Effector memory CD8-positive, alpha-beta T cell (primary cell): ENCODE results near the gene CFAP299.
A peak's percentile ranks its signal among the peaks of the same experiment; 100 is the strongest.

ENCODE experiments used
- ATAC-seq: fragments of 150-1000 bp; cut with Tn5 transposase; replicated peaks from 2 replicates; pipeline ENCODE4 v1.10.0; 2021; ENCODE audit warnings: mild to moderate bottlenecking, moderate library complexity
- DNase-seq, 3 experiments: peaks; one replicate each; pipeline ENCODE4 v3.0.0; 2021
- H3K27ac Mint-ChIP-seq, 2 donors: one replicate each; pipeline ENCODE4 v1.8.0; 2022; ENCODE audit warnings: mild to moderate bottlenecking in 2 of 2, mixed read lengths in 2 of 2, moderate library complexity in 2 of 2
- H3K27me3 Mint-ChIP-seq, 2 donors: one replicate each; pipeline ENCODE4 v1.8.0; 2022; ENCODE audit warnings: mixed read lengths in 2 of 2
- H3K36me3 Mint-ChIP-seq: one replicate; pipeline ENCODE4 v1.8.0; 2022; ENCODE audit warnings: mild to moderate bottlenecking, moderate library complexity, mixed read lengths; ENCODE audit not compliant: insufficient read depth
- H3K4me1 Mint-ChIP-seq, 2 donors: one replicate each; pipeline ENCODE4 v1.8.0; 2022; ENCODE audit warnings: low read depth in 2 of 2, mixed read lengths in 2 of 2
- H3K4me3 Mint-ChIP-seq, 2 donors: one replicate each; pipeline ENCODE4 v1.8.0; 2022; ENCODE audit warnings: mild to moderate bottlenecking in 2 of 2, mixed read lengths in 2 of 2, moderate library complexity in 2 of 2
- H3K9me3 Mint-ChIP-seq, 2 donors: one replicate each; pipeline ENCODE4 v1.8.0; 2022; ENCODE audit warnings: mixed read lengths in 2 of 2

The CFAP299 gene

DNA sequence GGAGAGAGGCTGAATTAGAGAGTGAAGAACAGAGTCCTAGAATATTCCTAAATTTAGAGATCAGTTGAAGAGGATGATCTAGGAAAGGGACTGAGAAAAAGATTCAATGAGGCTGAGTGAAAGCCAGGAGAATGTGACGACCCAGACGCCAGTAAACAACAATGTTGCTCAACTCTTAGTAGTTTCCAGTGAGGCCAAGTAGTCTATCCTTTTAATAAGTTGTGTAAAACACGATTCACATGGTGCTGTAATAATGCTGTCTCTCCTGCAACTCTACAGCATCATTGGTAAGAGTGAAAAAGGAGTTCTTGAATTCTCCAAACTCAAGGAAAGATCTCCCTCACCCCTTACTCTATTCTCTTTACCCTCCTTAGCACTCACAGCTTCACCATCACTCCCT, 140.3 kb downstream of the CFAP299 start:
- H3K27me3 Mint-ChIP-seq: no peaks in the 10 kb centered on the region
- DNase-seq: no peak
- H3K4me1 Mint-ChIP-seq: peaks cover 0 to 5% of the 10 kb centered on the region in 2 donors
- H3K9me3 Mint-ChIP-seq: peaks cover 0 to 1% of the 10 kb centered on the region in 2 donors
- no peak for ATAC-seq
- H3K27ac Mint-ChIP-seq: no peak overlapping the region
- no peaks in the 10 kb centered on the region for H3K36me3 Mint-ChIP-seq
- H3K4me3 Mint-ChIP-seq: no peak overlapping the region

DNA sequence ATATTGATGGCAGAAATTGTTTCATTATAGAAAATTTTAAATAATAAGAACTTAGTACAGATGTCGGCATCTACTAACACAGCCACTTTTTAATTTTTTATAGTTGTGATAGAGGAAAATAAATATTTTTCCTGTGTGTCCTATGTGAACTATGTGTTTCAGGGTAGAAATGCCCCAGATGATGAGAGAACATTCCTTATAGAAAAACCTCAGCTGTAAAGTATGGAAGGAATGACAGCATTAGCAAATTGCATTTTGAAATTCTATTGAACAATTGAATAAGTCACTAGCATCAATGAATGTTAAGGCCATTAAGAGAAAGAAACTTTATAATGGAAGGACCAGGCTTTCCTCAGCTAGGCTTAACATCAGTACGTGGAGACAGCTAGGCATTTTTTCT, 149.2 kb downstream of the CFAP299 start:
- no peak for ATAC-seq
- H3K36me3 Mint-ChIP-seq: no peaks in the 10 kb centered on the region
- DNase-seq: no peak
- H3K27me3 Mint-ChIP-seq: no peaks in the 10 kb centered on the region
- no peak overlapping the region for H3K4me3 Mint-ChIP-seq
- H3K4me1 Mint-ChIP-seq: no peaks in the 10 kb centered on the region
- H3K9me3 Mint-ChIP-seq: no peaks in the 10 kb centered on the region
- no peak overlapping the region for H3K27ac Mint-ChIP-seq

DNA sequence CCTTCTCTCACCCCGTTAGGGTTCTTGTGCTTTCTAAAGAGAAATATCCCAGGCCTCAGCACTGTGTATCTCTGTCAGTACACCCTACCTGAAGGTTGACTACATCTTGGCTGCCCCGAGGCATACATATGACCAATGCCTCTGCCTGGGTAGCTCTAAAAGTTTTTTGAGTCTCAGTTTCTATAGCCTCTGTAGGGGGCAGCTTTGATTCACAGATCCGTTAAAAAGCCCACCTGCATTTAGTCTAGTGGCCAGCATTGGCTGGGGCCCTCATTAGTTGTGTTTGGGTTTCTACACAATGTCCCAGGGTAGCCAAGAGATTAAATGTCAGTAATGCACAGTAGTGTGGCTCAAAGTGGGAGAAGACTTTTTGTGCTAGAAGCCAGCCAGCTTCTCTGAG, 151.1 kb downstream of the CFAP299 start:
- Mint-ChIP-seq H3K27me3 (no peaks in the 10 kb centered on the region), H3K27ac (no peak overlapping the region), H3K36me3 (no peaks in the 10 kb centered on the region), H3K4me3 (no peak overlapping the region), H3K9me3 (no peaks in the 10 kb centered on the region), H3K4me1 (no peaks in the 10 kb centered on the region)
- ATAC-seq (no peak), DNase-seq (no peak)

DNA sequence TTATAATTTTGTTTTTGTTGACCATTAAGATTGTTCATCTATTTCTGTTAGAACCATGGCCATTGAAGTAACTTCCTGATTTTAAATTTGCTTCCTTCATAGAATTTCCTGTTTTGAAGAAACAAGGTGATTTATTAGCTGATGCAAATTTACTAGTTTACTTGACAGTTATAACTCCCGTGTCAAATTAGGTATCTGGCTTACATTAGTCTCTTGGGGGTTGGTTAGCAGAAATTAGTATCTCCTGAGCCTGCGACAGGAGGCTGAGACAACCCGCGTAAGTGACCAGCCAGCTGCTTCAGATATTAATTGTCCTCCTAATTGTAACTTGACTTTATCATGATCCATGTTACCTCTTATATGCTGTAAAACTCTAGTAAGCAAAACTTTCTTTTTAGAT, 154.3 kb downstream of the CFAP299 start:
- no peaks in the 10 kb centered on the region for H3K27me3 Mint-ChIP-seq
- peaks cover 20 to 25% of the 10 kb centered on the region in 2 donors for H3K4me1 Mint-ChIP-seq
- DNase-seq: no peak
- peaks cover 3 to 12% of the 10 kb centered on the region in 2 donors for H3K9me3 Mint-ChIP-seq
- H3K27ac Mint-ChIP-seq: peak overlapping the region in 1 of 2 donors; percentile 10
- no peaks in the 10 kb centered on the region for H3K36me3 Mint-ChIP-seq
- H3K4me3 Mint-ChIP-seq: no peak overlapping the region
- ATAC-seq: no peak

DNA sequence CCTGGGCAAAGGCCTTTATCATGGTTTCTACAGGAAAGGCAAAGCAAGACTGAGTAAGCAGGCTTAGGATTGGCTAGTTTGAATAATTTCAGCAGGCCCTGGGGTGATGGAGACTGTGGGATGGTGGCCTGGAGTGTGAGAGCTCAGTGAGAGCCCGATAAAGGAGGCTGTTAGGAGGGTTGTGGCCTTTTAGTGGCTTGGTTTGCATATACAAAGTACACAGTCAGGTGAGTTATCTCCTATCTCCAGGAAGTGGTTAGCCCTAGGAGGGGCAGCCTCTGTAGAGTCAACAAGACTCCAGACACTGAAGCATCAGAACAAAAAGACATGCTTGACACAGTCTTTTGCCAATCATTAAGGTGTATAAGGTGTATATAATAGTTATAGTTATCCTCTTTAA, 157.2 kb downstream of the CFAP299 start:
- Mint-ChIP-seq H3K27me3 (no peaks in the 10 kb centered on the region), H3K27ac (peak overlapping the region; percentile 59 to 86), H3K4me1 (peaks cover 24 to 33% of the 10 kb centered on the region in 2 donors), H3K36me3 (no peaks in the 10 kb centered on the region), H3K4me3 (peak overlapping the region; percentile 60 to 63), H3K9me3 (peaks cover 7 to 20% of the 10 kb centered on the region in 2 donors)
- ATAC-seq (peak; percentile 99), DNase-seq (peak; percentile 39 to 46 (median 43))

DNA sequence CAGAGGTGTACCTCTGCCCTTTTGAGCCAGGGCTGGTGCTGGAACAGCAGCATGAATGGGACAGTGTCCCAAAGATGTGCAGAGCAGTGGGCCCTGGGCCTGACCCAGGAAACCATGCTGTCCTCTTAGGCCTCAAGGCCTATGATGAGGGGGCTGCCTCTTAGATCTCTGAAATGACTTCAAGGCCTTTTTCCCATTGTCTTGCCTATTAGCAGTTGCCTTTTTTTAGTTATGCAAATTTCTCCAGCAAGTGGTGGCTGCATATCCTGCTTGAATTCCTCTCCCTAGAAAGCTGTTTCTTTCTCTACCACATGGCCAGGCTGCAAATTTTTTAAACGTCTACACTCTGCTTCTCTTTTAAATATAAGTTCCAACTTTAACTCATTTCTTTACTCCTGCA, 160.3 kb downstream of the CFAP299 start:
- H3K27me3 Mint-ChIP-seq: no peaks in the 10 kb centered on the region
- H3K36me3 Mint-ChIP-seq: no peaks in the 10 kb centered on the region
- H3K9me3 Mint-ChIP-seq: peaks cover 7 to 20% of the 10 kb centered on the region in 2 donors
- ATAC-seq (no peak), DNase-seq (no peak)
- peaks cover 32 to 49% of the 10 kb centered on the region in 2 donors for H3K4me1 Mint-ChIP-seq
- H3K27ac Mint-ChIP-seq: no peak overlapping the region
- no peak overlapping the region for H3K4me3 Mint-ChIP-seq

DNA sequence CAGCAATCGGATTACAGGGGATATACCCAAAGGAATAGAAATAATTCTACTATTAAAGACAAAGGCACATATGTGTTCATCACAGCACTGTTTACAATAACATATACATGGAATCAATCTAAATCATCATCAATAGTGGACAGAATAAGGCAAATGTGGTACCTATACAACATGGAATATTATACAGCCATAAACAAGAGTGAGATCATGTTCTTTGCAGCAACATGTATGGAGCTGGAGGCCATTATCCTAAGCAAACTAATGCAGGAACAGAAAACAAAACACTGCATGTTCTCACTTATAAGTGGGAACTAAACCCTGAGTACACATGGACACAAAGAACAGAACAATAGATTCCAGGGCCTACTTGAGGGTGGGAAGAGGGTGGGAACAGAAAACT, 163.2 kb downstream of the CFAP299 start:
- Mint-ChIP-seq H3K4me1 (peaks cover 19 to 38% of the 10 kb centered on the region in 2 donors), H3K27me3 (no peaks in the 10 kb centered on the region), H3K27ac (no peak overlapping the region), H3K9me3 (peaks cover 3 to 15% of the 10 kb centered on the region in 2 donors), H3K4me3 (no peak overlapping the region), H3K36me3 (no peaks in the 10 kb centered on the region)
- no peak for DNase-seq
- no peak for ATAC-seq

DNA sequence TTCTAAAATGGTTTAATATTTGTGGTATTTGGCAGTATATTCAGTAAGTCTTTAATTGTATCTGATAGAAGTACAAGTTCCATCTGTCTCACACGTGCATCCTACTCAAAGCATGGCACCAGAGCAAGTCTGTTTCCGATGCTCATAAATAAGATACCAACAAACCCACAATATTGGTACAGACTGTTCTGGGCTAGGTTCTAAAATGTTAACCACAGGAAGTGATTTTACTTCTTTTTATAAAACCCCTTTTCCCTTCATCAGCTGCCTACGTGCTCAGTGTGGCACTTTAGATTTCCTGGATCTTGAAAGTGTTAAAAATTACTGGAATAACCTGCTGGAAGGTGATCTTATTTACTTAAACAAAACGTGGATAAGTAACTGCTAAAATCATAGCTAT, 165.1 kb downstream of the CFAP299 start:
- Mint-ChIP-seq H3K4me3 (peak overlapping the region; percentile 31 to 44), H3K4me1 (peaks cover 13 to 31% of the 10 kb centered on the region in 2 donors), H3K27ac (peak overlapping the region; percentile 64 to 82), H3K36me3 (no peaks in the 10 kb centered on the region), H3K27me3 (no peaks in the 10 kb centered on the region), H3K9me3 (peaks cover 3 to 8% of the 10 kb centered on the region in 2 donors)
- ATAC-seq (peak; percentile 100), DNase-seq (peak; percentile 3 to 8 (median 8))

DNA sequence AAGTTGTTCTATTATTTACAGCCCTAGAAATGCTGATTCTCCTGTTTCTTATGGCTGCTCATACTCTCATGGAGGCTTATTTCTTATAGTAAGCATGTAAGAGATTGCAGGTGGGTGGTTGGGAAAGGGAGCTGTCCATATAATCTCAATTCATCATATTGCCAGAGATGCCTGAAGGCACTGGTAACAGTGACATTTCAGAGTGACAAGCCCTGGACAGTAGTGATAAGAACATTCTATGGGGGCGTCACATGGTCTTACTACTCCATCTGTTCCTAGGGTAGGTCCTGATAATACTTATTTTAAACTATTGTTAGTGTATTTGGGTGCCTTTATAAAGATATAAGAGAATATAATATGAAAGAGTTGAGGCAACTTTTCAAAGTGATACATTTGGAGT, 171.5 kb downstream of the CFAP299 start:
- Mint-ChIP-seq H3K4me1 (peaks cover 6 to 11% of the 10 kb centered on the region in 2 donors), H3K36me3 (no peaks in the 10 kb centered on the region), H3K9me3 (no peaks in the 10 kb centered on the region), H3K27me3 (no peaks in the 10 kb centered on the region), H3K4me3 (no peak overlapping the region), H3K27ac (no peak overlapping the region)
- DNase-seq: no peak
- ATAC-seq: no peak

DNA sequence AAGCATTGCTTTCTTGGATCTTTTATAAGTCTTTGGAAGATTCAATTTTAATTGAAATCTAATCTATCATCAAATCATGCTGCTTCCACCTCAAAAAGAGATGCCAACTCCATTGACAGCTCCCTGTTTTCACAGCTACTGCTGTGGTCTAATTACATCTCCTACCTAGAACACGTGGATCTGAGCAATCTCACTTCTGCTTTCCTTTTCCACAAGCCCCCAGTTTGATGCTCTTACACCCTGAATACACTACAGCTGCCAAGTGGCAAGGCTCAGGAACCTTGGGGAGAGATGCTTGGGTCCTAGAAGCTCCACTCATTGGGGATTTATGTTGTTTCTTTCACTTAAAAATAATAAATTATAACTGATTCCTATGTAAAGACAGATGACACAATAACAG, 172.0 kb downstream of the CFAP299 start:
- Mint-ChIP-seq H3K36me3 (no peaks in the 10 kb centered on the region), H3K27ac (no peak overlapping the region), H3K9me3 (no peaks in the 10 kb centered on the region), H3K27me3 (no peaks in the 10 kb centered on the region), H3K4me3 (no peak overlapping the region), H3K4me1 (peaks cover 6 to 9% of the 10 kb centered on the region in 2 donors)
- DNase-seq (no peak), ATAC-seq (no peak)

DNA sequence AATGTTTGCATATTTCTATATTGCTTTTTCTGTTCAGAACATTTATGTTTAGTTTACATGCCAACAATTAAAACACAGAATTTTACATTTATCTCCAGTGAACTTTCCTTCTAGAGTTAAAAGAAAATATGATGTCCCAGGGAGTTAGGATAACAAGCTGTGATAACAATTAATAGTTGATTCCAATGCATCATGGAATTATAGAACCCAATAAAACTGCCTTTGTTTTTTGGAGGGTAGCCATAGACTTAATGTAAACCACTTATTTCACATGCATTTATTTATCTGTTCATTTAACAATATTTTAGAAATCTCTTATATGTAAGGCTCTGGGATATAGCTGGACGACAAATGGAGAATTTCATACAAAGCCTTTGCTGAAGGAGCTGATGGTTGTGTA, 180.0 kb downstream of the CFAP299 start:
- Mint-ChIP-seq H3K9me3 (no peaks in the 10 kb centered on the region), H3K36me3 (no peaks in the 10 kb centered on the region), H3K27ac (no peak overlapping the region), H3K27me3 (no peaks in the 10 kb centered on the region), H3K4me1 (peaks cover 0 to under 1% of the 10 kb centered on the region in 2 donors), H3K4me3 (no peak overlapping the region)
- ATAC-seq: no peak
- DNase-seq: no peak

DNA sequence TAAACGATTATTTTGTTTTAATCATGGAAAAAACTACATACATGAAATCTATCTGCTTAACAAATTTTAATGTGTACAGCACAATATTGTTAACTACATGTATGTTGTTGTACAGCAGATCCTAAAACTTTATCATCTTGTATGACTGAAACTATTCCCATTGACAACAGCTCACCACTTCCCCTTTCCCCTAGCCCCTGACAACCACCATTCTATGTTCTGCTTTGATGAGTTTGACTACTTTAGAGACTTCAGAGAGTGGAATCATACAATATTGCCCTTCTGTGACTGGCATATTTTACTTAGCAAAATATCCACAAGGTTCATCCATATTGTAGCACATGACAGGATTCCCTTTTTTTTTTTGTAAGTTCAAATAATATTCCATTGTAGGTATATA, 185.9 kb downstream of the CFAP299 start:
- ATAC-seq: no peak
- no peaks in the 10 kb centered on the region for H3K36me3 Mint-ChIP-seq
- H3K27ac Mint-ChIP-seq: no peak overlapping the region

DNA sequence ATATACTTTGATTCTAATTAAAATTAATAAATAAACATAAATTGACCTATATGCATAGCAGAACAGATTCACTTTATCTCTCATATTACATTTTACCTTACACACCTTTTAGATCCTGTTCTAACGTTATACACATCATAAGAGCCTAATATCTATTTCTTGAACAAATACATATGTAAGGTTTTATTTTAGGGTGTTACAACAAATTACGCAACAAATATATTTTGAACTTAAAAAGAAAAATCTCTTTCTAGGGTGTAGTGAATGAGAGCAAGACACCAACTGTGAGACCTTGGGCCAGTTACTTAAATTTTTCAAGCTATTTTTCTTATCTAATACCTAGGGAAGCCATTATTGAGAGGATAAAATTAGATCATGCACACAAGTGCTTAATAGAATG, 191.2 kb downstream of the CFAP299 start:
- DNase-seq (no peak), ATAC-seq (no peak)
- no peak overlapping the region for H3K4me3 Mint-ChIP-seq
- no peaks in the 10 kb centered on the region for H3K4me1 Mint-ChIP-seq
- no peak overlapping the region for H3K27ac Mint-ChIP-seq
- H3K36me3 Mint-ChIP-seq: no peaks in the 10 kb centered on the region
- H3K27me3 Mint-ChIP-seq: peaks cover 0 to 7% of the 10 kb centered on the region in 2 donors
- no peaks in the 10 kb centered on the region for H3K9me3 Mint-ChIP-seq

More for the DNA sequence above, 185.9 kb downstream of the CFAP299 start:
- Mint-ChIP-seq H3K4me3 (no peak overlapping the region), H3K9me3 (no peaks in the 10 kb centered on the region), H3K4me1 (no peaks in the 10 kb centered on the region), H3K27me3 (no peaks in the 10 kb centered on the region)
- no peak for DNase-seq

DNA sequence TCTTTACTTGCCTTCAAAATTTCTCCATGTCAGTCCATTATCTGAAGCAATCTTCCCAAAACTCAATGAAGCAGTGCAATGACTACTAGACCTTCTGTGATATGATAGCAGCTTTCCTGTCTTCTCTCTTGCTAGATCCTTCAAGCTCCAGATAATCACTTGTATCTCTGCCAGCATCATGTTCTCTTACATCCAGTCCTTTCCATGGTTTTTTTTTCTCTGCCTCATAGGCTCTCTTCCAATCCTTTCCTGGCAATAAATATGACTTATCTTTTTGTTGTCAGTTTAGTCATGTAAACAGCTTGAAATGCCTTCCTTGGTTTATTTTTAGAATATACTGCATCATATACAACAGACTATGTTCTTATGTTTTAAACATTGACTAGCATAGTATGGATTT, 193.5 kb downstream of the CFAP299 start:
- Mint-ChIP-seq H3K27ac (no peak overlapping the region), H3K9me3 (no peaks in the 10 kb centered on the region), H3K27me3 (peaks cover 0 to 7% of the 10 kb centered on the region in 2 donors), H3K4me1 (no peaks in the 10 kb centered on the region), H3K36me3 (no peaks in the 10 kb centered on the region), H3K4me3 (no peak overlapping the region)
- no peak for ATAC-seq
- DNase-seq: no peak
